SK-N-SH (cell line): ENCODE measurements around the gene CNTN4.

Experiments
- CHD2 ChIP-seq: fragments of 150-350 bp; IDR thresholded peaks from 2 replicates; pipeline ENCODE4 v1.6.1; 2018; ENCODE audit warnings: low read length; ENCODE audit not compliant: partially characterized antibody
- CTCF ChIP-seq: fragments of 200-600 bp; sonication (generic); IDR thresholded peaks from 2 replicates; pipeline ENCODE4 v1.6.1; 2017; ENCODE audit warnings: antibody characterized with exemption, mild to moderate bottlenecking, moderate library complexity
- EZH2phosphoT487 ChIP-seq: fragments of 200-600 bp; sonication (generic); IDR thresholded peaks from 2 replicates; pipeline ENCODE4 v1.6.1; 2017; ENCODE audit warnings: low read depth, mixed run types, mild to moderate bottlenecking, antibody characterized with exemption, moderate library complexity, borderline replicate concordance
- GABPA ChIP-seq: IDR thresholded peaks from 2 replicates; pipeline ENCODE4 v1.4.0; 2012; ENCODE audit warnings: low read depth, mild to moderate bottlenecking
- MAX ChIP-seq: IDR thresholded peaks from 2 replicates; pipeline ENCODE4 v1.4.0; 2012; ENCODE audit warnings: low read depth
- POLR2AphosphoS5 ChIP-seq: IDR thresholded peaks from 2 replicates; pipeline ENCODE4 v1.6.1; 2012; ENCODE audit warnings: low read depth, low read length
- RAD21 ChIP-seq: IDR thresholded peaks from 2 replicates; pipeline ENCODE4 v1.6.1; 2012; ENCODE audit warnings: mild to moderate bottlenecking, low read length
- REST ChIP-seq: IDR thresholded peaks from 2 replicates; pipeline ENCODE4 v1.6.1; 2012; ENCODE audit warnings: mild to moderate bottlenecking, low read depth, low read length, moderate library complexity
- TEAD4 ChIP-seq: IDR thresholded peaks from 2 replicates; pipeline ENCODE4 v1.4.0; 2012; ENCODE audit warnings: mild to moderate bottlenecking, borderline replicate concordance; ENCODE audit not compliant: insufficient read depth
- USF1 ChIP-seq: IDR thresholded peaks from 2 replicates; pipeline ENCODE4 v1.4.0; 2012; ENCODE audit warnings: low read depth, borderline replicate concordance
- USF2 ChIP-seq: fragments of 150-350 bp; IDR thresholded peaks from 2 replicates; pipeline ENCODE4 v1.6.1; 2017; ENCODE audit warnings: antibody characterized with exemption, low read length, low read depth, borderline replicate concordance

GRCh38 chr3:3080309-3080708 is 981.6 kb downstream of the CNTN4 start:
- TF ChIP-seq CTCF (no peak), CHD2 (no peak), RAD21 (no peak), REST (no peak), POLR2AphosphoS5 (no peak), GABPA (no peak), TEAD4 (no peak), USF1 (no peak), USF2 (no peak), EZH2phosphoT487 (no peak), MAX (no peak)
